ENCODE measurements around the gene IGSF10.

- no peak for TF ChIP-seq RAD21 (IDR thresholded peaks at IDR 0.05; ENCODE audit: low read depth)
- TF ChIP-seq REST (IDR thresholded peaks at IDR 0.05; ENCODE audit: low read depth) = no peak
- no peak for TF ChIP-seq CREB1 (IDR thresholded peaks at IDR 0.05; ENCODE audit: low read depth)
- TF ChIP-seq, protein P1, sequence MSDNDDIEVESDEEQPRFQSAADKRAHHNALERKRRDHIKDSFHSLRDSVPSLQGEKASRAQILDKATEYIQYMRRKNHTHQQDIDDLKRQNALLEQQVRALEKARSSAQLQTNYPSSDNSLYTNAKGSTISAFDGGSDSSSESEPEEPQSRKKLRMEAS (IDR thresholded peaks at IDR 0.05) = no peak
- no peak for TF ChIP-seq TAF1 (IDR thresholded peaks at IDR 0.05; ENCODE audit: low read depth)
- no peak for TF ChIP-seq EP300 (IDR thresholded peaks at IDR 0.05; ENCODE audit: borderline replicate concordance)
- no peak for TF ChIP-seq NFIC (IDR thresholded peaks at IDR 0.05)
- TF ChIP-seq CEBPB (IDR thresholded peaks at IDR 0.05) = no peak
- TF ChIP-seq FOXM1 (IDR thresholded peaks at IDR 0.05; ENCODE audit: borderline replicate concordance, low read depth) = no peak
- no peak for TF ChIP-seq YY1 (IDR thresholded peaks at IDR 0.05; ENCODE audit: low read depth)
- TF ChIP-seq, protein P2, sequence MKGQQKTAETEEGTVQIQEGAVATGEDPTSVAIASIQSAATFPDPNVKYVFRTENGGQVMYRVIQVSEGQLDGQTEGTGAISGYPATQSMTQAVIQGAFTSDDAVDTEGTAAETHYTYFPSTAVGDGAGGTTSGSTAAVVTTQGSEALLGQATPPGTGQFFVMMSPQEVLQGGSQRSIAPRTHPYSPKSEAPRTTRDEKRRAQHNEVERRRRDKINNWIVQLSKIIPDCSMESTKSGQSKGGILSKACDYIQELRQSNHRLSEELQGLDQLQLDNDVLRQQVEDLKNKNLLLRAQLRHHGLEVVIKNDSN (IDR thresholded peaks at IDR 0.05) = no peak
- TF ChIP-seq TEAD4 (IDR thresholded peaks at IDR 0.05) = no peak
These were observed 15.6 kb upstream of the IGSF10 start for GRCh38 chr3:151476344-151477018.
